Loucy (cell line): ENCODE results near the gene CDC14A.

Source experiments
- CTCF ChIP-seq: fragments of 200-600 bp; sonication (generic); conservative IDR thresholded peaks from 2 replicates; pipeline ENCODE4 v1.5.1; 2014; ENCODE audit warnings: mild to moderate bottlenecking, antibody characterized with exemption, low read length
- EZH2phosphoT487 ChIP-seq: fragments of 200-600 bp; IDR thresholded peaks from 2 replicates; pipeline ENCODE4 v1.6.1; 2018; ENCODE audit warnings: antibody characterized with exemption, mild to moderate bottlenecking, moderate library complexity, borderline replicate concordance

GRCh38 chr1:100413035-100413434 is 60.7 kb downstream of the CDC14A start:
- TF ChIP-seq CTCF (no peak), EZH2phosphoT487 (no peak)
